Epithelial cell of prostate (primary cell): ENCODE results near the gene ZDHHC11B.
"Not testable (repeated sequence)": the region's sequence is repeated elsewhere in the genome, so short reads cannot be mapped to it uniquely, and the experiment has no call there.

Experiments
- DNase-seq: peaks from one replicate; pipeline ENCODE4 v3.0.0-alpha.2; 2011; ENCODE audit warnings: low read depth, low spot score
- H3K27ac ChIP-seq: fragments of 450-650 bp; 2 replicates; pipeline ENCODE4 v1.5.1; 2017; ENCODE audit warnings: mild to moderate bottlenecking

Gene ZDHHC11B

DNA sequence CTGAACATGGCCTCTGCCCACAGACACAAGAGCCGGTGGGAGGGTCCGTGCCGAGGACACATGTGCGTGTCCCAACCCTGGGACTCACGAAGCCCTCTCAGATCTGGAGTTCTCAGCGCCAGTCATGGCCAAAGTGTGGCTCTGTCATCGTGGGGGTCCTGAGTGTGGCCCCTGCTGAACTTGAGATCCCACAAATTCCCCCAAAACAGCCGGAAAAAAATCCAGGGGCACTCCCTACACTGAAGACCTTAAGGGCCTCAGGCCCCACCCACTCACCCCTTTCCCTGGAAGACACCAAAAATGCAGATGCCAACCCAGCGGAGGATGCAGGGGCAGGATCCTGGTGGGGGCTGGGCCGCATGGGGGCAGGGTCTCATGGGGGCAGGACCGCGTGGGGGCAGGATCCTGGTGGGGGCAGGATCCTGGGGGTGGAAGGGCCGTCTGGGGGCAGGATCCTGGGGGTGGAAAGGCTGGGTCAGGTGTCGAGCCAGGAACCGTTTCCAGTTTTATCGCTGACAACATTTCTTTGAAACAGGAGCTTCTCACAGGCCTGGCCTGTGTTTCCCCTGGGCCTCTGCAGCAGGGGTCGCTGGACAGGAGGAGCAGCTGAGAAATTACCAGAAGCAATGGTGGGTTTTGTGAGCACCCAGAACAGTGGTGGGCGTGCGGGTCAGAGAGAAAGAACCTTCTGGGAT is 13.3 kb downstream of the ZDHHC11B start:
- DNase-seq, H3K27ac ChIP-seq: not testable (repeated sequence)

DNA sequence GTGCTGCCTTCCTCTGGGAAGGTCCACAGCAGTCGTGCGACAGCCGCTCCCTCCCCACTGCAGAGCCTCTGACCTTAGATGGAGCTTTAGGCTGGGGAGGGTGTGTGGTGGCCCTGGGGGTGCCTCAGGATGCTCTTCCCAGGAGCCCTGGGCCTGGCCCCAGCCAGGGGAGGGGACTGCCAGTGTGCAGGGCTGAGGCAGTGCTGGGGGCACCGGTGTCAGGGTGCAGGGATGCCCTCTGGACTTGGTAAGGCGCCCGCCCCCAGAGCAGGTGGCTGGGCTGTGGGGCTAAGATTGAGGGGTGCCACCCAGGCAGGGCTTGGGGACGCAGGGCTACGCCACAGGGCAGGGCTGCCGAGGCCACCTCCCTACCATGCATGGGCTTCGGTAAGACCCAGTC is 13.9 kb downstream of the ZDHHC11B start:
- not testable (repeated sequence) for DNase-seq, H3K27ac ChIP-seq

DNA sequence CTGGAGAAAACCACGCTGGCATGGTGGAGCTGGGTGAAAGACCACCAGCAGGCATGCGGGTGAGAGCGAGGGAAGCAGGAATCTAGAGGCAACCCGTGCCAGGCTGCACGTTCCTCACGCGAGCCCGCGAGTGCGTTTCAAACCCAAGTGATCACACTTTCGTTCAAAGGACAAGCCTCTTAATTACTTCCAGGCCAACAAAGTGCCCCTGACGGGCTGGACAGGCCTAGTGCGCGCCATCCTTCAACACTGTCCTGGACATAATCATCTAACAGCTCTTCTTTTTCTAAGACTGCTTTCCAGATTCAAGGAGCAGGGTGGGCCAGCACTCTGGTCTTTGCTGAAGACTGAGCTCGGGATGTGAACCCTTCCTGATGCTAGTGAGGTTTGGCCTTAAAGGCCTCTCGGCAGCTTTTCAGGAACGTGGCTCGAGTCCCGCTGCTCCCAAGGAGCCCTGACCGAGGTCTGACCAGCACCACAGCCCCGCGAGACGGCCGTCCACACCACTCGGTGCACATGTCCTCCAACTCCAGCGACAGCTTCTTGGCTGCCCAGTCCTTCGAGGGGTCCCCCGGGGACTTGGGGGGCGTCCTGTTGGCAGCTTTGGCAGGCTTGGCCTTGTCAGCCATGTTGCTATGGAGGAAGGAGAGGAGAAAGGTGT is 14.9 kb downstream of the ZDHHC11B start:
- H3K27ac ChIP-seq, DNase-seq: not testable (repeated sequence)

DNA sequence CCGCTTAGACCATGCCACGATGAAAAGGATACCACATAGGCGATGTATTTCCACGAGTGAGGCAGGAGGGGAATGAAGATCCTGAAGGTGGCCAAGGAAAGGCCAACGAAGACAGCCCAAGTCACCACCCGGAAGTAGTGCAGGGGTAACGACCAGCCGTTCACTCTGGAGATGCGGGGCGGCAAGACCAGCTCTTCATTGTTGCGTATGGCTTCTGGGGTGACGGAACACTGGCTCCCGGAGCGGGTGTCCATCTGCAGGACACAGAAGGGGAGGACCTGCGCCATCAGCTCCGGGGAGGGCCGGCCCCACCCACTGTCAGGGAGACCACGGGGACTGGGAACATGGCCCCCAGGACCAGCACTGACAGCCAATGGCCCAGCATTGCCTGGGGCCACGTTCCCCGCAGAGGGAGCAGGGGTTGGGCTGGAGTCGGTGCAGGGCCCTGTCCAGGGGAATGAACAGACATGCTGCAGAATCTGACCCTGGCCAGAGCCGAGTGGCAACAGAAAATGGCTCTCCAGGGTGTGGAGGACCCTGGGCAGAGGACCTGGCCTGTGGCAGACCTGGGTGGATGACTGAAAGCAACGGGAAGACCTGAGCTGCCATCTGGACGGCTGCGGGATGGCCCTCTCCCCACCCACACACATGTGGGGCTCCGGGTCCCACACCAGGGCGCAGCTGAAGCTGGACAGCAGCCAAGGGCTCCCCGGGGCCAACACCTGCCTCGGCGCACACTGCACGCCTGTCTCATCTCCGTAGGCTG is 17.7 kb downstream of the ZDHHC11B start:
- DNase-seq: no peak
- H3K27ac ChIP-seq: no peak overlapping the region

DNA sequence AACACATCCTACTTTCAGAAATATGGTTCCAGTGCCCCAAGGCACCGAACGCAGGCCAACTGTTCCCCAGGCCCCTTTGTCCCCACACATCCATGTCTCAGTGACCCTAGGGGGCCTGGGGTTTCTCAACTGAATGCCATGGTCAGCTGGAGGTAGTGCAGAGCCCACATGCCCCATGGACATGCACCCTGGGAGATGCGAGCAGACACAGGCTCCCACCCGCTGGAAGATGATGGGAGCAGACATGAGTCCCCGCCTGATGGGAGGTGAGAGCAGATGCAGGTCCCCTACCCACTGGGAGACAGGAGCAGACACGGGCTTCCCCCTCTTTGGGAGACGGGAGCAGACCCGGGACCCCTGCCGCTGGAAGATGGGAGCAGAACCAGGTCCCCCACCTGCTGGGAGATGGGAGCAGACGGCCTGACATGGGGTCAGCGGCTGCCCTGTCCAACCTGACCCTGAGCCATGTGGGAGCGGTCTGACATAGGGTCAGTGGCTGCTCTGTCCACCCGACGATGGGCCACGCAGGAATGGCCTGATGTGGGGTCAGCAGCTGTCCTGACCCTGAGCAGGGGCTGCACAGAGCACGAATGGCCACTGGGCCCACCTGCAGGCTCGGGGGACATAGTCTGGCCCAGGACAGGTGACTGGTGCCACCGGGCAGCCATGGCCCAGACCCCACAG is 18.4 kb downstream of the ZDHHC11B start:
- no peak overlapping the region for H3K27ac ChIP-seq
- DNase-seq: no peak

DNA sequence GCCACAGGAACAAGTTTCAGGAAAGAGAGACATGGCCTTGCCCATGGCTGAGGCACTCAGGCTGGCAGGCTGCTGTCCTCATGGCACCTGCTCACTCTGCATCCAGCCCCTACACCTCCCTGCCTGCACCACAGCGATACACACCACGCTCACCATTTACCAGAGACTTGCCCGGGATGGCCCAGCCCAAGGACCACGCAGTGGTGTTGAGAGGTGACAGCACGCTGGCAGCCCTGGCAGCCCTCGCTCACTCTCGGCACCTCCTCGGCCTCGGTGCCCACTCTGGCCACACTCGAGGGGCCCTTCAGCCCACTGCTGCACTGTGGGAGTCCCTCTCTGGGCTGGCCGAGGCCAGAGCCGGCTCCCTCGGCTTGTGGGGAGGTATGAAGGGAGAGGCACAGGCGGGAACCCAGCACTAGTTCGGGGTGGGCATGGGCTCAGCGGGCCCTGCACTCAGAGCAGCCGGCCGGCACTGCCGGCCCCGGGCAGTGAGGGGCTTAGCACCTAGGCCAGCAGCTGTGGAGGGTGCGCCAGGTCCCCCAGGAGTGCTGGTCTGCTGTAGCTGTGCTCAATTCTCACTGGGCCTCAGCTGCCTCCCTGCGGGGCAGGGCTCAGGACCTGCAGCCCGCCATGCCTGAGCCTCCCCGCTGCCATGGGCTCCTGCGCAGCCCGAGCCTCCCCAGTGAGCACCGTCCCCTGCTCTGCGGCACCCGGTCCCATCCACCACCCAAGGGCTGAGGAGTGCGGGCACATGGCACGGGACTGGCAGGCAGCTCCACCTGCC is 20.3 kb downstream of the ZDHHC11B start:
- no peak for DNase-seq
- H3K27ac ChIP-seq: no peak overlapping the region

DNA sequence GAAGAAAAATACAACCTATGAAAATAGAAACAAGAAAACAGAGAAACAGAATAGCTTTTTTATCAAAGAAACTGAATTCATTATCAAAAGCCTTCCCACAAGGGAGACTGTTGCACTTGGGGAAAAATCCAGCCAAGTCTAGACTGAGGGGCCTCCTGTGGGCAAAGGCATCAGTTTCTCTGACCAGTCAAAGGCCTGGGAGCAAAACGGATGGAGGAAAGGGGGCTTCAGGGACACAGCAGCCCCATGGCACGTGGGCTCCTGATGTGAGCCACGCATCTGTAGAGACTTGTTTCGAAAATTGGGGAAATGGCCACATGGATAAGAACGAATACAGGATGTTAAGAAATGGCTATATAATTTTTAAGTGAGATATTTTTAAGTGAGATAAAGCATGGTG is 21.1 kb downstream of the ZDHHC11B start:
- no peak overlapping the region for H3K27ac ChIP-seq
- DNase-seq: no peak

DNA sequence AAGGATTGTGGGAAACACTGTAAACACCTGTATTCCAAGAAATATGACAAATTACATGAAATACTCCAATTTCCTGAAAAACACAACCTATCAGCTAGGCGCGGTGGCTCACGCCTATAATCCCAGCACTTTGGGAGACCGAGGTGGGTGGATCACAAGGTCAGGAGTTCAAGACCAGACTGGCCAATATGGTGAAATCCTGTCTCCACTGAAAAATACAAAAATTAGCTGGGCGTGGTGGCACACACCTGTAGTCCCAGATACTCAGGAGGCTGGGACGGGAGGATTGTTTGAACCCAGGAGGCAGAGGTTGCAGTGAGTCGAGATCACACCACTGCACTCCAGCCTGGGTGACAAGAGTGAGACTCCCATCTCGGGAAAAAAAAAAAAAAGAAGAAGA is 21.5 kb downstream of the ZDHHC11B start:
- DNase-seq, H3K27ac ChIP-seq: not testable (repeated sequence)

DNA sequence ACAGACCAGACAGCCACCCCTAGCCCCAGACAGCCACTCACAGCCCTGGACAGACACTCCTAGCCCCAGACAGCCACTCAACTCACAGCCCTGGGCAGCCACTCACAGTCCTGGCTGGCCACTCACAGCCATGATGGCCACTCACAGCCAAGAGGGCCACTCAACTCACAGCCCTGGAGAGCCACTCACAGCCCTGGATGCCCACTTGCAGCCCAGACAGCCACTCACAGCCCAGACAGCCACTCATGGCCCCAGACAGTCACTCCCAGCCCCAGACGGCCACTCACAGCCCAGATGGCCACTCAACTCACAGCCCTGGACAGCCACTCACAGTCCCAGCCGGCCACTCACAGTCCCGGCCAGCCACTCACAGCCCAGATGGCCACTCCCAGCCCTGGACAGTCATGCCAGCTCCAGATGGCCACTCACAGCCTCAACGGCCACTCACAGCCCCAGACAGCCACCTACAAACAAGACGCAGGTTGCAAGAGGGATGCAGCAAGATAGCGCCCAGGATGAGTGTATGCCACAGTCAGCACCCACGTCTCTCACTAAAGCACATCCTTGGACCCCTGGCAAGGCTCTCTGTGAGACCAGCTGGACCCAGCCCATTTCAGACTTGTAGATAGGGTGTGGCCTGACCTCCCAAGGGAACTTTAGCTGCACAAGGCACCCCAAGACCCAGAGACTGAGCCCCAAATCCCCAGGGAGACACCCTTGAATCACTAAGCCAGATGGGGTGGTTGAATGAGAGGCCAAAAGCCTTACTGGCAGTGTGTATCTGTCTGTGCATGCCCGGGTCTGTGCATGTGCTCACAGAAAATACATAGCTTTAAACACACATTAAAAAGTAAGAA is 22.4 kb downstream of the ZDHHC11B start:
- DNase-seq: no peak
- H3K27ac ChIP-seq: no peak overlapping the region

DNA sequence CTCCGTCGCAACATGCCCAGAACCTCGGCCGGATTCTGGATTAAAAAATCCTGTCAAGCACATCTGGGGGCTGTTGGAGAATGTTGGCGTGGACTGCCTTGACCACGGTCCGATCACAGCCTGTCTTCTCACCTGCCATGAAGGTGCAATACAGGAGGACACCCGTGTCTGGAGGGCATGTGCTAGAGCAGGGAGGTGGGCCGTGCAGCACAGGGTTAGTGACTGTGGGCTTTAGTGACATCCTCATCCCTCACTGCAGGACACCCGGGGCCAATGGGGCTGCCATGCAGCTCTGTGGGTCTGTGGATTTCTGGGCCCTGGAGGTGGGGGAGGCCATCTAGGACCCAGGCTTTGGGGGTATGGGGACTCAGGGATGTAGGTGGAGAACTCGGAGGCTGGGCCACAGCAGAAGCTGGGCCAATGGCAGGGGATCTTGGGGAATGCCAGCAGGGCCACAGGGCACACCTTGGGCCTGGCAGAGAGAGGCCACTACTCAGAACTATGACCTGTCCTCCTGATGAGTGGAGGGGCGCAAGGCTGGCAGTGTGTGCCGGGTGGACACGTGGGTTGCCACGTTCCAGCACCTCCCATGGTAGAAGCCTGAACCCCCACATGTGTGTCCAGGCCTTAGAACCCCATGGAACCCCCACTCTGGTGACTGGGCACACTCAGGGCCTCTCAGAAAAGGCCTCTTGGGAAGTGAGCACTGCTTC is 23.3 kb downstream of the ZDHHC11B start:
- DNase-seq: no peak
- no peak overlapping the region for H3K27ac ChIP-seq

DNA sequence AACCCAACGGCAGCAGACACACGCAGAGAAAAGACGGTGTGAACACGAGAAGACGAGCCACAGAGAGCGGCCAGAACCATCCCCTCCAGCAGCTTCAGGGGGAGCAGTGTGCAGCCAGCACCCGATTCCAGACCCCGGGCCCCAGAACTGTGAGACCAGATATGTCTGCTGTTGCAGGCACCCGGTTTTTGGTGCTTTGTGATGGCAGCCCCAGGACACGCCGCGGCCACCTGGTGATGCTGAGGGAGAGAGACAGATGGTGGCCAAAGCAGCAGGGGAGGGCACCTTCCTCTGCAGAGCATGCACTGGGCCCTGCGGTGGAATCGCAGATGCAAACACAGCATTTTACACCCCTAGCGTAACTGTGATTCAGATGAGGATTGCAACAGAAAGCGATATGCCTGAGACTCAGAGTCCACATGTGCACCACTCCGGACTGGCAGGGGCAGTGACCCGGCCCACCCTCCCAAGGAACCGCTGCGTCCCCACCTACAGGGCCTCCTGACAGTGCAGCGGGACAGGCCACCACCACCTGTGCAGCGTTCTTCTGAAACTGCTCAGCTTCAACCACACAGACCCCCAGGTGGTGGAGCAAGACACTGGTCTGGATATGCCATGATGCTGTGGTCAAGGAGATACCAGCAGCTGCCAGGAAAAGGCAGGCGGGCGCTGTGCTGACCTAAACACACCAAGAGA is 24.0 kb downstream of the ZDHHC11B start:
- H3K27ac ChIP-seq: no peak overlapping the region
- DNase-seq: no peak

DNA sequence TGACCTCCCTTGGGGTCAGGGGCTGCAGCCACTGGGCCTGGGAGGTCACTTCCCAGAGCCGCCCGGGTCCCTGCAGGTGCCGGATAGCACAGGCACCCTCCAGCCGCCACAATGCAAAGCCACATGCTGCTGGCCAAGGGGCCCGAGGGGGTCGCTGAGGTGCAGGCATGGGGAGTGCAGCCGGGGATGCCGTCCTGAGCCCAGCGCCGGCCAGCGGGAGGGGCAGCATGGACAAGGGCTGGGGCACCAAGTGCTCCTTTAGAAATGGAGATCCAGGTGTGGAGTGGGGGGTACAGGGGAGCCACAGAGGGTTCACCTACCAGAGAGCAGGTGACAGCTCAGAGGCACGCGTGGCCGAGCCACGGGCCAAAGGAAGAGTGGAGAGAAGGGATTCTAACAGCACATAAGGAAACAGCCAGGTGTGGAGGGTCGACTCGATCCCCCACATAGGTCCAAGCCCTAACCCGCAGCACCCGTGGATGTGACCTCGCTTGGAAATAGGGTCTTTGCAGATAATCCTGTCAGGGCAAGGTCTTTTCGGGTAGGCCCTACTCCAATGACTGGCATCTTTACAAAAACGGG is 24.7 kb downstream of the ZDHHC11B start:
- no peak for DNase-seq
- H3K27ac ChIP-seq: no peak overlapping the region

DNA sequence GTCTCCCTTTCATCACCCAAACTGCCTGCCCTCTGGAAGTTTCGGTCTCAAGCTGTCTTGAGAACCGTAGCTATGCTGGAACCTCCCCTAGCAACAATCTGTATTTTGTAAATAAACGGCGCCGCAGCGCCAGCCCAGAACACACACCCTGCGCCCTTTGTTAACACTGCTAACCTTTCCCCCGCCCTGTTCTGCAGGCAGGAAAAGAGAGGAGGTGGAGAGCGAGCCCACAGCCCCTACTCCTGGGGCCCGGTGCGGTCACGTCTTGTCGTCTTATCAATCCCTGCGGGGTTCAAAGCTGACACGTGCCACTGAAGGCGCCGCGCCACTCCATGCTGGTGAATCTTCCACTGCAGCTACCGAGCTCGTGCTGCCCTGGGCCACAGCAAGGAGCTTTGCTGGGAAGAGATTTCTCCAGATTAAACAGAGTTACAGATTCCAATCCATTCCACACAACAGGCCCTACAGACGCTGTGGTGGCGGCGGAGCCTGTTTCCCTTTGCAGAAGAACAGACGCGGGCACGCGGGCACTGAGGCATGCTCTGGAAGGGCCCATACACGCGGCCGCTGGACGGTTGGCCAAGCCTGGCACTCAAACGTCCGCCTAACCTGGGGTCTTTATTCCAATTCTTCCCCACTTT is 25.3 kb downstream of the ZDHHC11B start:
- no peak overlapping the region for H3K27ac ChIP-seq
- no peak for DNase-seq

DNA sequence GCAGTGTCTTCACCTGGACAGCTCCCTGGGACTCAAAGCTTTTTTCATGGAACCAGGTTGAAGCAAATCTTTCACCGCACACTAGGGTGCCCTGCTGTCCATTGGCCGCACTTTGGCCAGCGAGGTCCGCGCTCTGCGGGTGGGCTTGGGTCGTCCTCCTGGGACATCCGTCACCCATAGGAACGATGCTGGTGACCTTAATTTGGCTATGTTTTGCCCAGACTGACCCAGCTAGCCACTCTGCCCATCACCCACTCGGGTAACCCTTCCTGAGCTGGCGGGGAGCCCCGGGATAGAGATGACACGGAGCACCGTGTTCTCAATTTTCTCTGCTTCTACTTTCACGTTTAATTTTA is 25.9 kb downstream of the ZDHHC11B start:
- no peak for DNase-seq
- no peak overlapping the region for H3K27ac ChIP-seq

DNA sequence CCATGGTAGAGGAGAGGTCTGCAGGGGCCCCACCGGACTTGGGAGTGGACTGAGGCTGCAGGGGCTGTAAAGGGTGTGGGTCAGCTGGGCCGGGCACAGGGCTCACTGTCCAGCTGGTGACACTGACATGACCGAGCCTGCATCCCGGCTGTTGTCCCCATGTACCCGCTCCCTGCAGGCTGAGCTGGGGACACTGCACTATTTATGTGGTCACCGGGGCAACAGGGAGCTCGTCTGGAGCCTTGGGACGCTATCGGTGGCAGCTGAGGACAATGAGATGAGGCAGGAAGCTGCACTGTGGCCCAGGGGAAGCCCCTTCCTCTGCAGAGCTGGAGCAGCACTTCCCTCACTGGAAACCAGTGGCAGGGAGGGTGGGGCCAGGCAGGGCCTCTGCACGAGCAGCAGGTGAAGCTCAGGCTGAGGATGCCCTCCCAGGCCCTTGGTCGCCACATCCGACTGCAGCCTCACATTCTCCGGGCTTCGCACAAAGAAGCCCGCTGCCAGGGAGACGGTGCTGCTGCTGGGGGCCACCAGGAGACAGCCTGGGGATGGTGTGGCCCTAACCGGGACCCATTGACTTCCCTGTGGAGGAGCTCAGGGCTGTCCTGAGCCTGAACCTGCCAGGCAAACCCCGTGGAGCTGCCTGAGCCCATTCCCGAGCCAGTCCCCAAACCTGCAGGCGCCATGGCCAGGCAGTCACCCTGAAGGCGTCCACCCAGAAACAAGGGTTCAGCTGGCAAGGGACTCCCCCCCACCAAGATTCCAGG is 26.4 kb downstream of the ZDHHC11B start:
- DNase-seq: no peak
- H3K27ac ChIP-seq: no peak overlapping the region

DNA sequence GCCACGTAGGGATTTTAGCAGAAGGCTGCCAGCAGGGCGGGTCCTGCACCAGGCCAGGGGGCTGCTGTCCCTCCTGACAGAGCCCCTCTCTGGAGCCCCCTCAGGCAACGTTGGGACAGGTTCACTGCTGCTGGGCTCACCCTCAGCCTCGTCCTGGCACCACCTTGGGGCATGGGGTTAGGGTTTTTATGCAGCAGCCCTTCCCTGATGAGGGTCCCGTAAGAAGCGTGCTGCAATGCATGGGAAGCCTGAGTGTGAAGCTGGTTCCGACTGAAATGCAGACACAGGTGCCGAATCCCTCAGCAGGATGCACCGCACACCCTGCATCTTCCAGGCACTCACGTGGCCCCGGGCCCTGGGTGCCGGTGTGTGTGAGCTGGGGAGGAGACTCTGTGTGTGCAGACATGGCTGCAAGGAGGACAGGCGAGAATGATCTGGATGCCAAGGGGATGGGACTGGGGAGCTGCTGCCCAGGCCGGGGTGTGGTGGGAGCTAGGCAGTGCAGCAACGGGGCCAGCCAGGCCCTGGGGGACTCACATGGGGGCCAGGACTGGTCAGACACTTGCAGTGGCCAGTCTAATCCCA is 27.1 kb downstream of the ZDHHC11B start:
- DNase-seq: no peak
- H3K27ac ChIP-seq: no peak overlapping the region
